ENCODE results near the gene CD48. TPM values are rescaled to one million over a fixed set of nuclear protein-coding genes. Genes with fewer than 3 reads are reported as not detected.

The CD48 gene
- total RNA-seq, 1 donor from 2014 or later, result 26.3 TPM

DNA sequence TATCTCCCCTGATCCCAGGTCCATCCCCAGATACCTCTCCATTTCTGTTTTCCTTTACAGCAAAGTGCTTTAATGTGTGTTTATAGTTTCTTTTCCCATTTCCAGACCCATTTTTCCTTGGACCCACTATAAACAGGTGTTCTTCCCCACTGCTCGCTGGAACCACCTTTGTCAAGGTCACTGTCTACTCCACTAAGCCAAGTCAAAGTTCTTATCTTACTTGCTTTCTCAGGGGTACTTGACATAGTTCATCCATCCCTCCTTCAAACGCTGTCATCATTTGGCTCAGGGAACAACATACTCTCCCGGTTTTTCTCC lies 73.1 kb downstream of the CD48 start:
- H3K27me3 ChIP-seq (ENCODE audit: low read depth), result no peaks in the 10 kb centered on the region
- no peak for ATAC-seq
- no peak overlapping the region for H3K27ac ChIP-seq
- H3K4me3 ChIP-seq, result no peak overlapping the region
- no peaks in the 10 kb centered on the region for H3K36me3 ChIP-seq
- TF ChIP-seq, protein P1, sequence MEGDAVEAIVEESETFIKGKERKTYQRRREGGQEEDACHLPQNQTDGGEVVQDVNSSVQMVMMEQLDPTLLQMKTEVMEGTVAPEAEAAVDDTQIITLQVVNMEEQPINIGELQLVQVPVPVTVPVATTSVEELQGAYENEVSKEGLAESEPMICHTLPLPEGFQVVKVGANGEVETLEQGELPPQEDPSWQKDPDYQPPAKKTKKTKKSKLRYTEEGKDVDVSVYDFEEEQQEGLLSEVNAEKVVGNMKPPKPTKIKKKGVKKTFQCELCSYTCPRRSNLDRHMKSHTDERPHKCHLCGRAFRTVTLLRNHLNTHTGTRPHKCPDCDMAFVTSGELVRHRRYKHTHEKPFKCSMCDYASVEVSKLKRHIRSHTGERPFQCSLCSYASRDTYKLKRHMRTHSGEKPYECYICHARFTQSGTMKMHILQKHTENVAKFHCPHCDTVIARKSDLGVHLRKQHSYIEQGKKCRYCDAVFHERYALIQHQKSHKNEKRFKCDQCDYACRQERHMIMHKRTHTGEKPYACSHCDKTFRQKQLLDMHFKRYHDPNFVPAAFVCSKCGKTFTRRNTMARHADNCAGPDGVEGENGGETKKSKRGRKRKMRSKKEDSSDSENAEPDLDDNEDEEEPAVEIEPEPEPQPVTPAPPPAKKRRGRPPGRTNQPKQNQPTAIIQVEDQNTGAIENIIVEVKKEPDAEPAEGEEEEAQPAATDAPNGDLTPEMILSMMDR (IDR thresholded peaks at IDR 0.05), result no peak
- intact Hi-C loops (cut with DNase I), result no loop called here
- H3K4me1 ChIP-seq, result peaks cover 17% of the 10 kb centered on the region
- no peaks in the 10 kb centered on the region for H3K9me3 ChIP-seq
- no peak for DNase-seq

DNA sequence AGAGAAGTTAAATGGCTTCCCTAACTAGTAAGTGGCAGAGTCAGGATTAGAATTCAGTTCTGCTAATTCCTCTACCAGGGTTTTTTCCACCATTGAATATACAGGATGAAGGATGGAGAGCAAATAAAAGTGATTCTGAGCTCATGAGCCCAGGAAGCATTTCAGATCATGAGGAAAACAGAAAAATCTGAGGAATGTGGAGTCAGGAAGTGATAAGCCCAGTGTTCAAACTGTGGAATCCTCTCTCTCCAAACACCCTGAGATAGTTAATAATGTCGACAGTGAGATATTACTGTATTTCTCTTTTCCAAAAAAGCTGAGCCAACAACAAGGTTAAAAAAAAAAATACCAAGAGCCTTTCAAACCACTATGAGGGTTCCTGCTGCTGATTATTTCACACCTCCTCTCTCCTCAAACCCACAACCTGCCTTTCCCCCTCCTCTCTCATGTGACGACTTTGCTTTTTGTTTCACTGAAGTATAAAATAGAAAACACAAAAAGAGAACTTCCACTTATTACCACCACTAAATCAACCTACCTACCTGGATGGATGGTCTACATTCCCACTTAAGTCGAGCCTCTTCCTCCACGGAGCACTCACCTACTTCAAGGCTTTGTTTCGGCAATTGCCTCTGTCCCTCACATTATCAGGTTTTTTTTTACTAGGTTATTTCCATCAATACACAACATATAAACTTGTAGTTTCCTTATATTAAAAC lies 73.6 kb downstream of the CD48 start:
- no peak overlapping the region for H3K4me3 ChIP-seq
- TF ChIP-seq, protein P1 (IDR thresholded peaks at IDR 0.05), result no peak
- no peaks in the 10 kb centered on the region for H3K27me3 ChIP-seq (ENCODE audit: low read depth)
- H3K36me3 ChIP-seq, result no peaks in the 10 kb centered on the region
- no peaks in the 10 kb centered on the region for H3K9me3 ChIP-seq
- ATAC-seq (peak in 1 of 2 donors; percentile 42), DNase-seq (no peak)
- intact Hi-C loops (cut with DNase I), result no loop called here
- H3K4me1 ChIP-seq, result peaks cover 17% of the 10 kb centered on the region
- H3K27ac ChIP-seq, result no peak overlapping the region

DNA sequence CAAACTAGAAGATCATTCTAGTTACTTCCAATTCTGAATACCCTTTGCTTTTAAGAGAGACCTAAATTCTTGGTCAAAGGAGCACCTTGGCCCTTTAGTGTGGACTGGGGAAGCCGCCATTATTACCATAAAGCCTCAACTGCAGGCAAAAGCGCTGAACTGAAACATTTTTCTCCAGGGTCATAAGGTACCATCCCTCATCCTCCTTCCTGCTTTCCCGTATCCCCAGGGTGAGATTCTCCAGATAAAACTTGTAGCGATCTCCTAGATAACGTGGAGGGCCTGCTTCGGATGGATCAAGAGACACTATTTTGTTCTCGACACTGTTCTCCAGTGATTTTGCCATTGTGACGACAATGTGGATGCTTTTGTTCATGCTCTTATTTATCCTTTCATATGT lies 74.6 kb downstream of the CD48 start:
- H3K9me3 ChIP-seq, result no peaks in the 10 kb centered on the region
- intact Hi-C loops (cut with DNase I), result no loop called here
- no peak overlapping the region for H3K27ac ChIP-seq

DNA sequence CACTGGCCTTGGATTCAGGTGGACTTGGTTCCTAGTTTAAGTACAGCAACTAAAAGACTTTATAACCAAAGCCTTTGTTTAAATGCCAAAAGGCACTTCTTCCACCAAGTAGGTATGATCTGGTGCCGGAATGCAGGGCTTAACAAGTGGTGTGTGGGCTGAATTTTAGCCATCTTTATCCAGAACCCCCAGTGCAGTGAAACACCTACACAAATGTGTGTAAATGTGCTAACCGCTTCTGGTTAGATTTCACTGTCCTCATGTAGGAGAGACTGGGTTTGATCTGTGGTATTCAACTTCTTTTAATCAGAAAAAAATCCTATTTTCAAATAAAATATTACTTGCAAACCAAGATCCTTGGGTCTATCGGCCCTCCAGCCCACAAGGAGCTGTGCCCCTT lies 75.1 kb downstream of the CD48 start:
- no peak overlapping the region for H3K4me3 ChIP-seq
- H3K27ac ChIP-seq, result no peak overlapping the region
- ATAC-seq, result no peak
- no peaks in the 10 kb centered on the region for H3K27me3 ChIP-seq (ENCODE audit: low read depth)
- H3K36me3 ChIP-seq, result no peaks in the 10 kb centered on the region
- intact Hi-C loops (cut with DNase I), result no loop called here
- peaks cover 17% of the 10 kb centered on the region for H3K4me1 ChIP-seq
- TF ChIP-seq, protein P1 (IDR thresholded peaks at IDR 0.05), result no peak
- DNase-seq, result no peak
- no peaks in the 10 kb centered on the region for H3K9me3 ChIP-seq

More for the DNA sequence above, 74.6 kb downstream of the CD48 start:
- Histone ChIP-seq H3K27me3 (ENCODE audit: low read depth) (no peaks in the 10 kb centered on the region), H3K4me3 (no peak overlapping the region), H3K36me3 (no peaks in the 10 kb centered on the region), H3K4me1 (peaks cover 17% of the 10 kb centered on the region)
- no peak for DNase-seq
- TF ChIP-seq, protein P1 (IDR thresholded peaks at IDR 0.05), result no peak
- ATAC-seq, result no peak

DNA sequence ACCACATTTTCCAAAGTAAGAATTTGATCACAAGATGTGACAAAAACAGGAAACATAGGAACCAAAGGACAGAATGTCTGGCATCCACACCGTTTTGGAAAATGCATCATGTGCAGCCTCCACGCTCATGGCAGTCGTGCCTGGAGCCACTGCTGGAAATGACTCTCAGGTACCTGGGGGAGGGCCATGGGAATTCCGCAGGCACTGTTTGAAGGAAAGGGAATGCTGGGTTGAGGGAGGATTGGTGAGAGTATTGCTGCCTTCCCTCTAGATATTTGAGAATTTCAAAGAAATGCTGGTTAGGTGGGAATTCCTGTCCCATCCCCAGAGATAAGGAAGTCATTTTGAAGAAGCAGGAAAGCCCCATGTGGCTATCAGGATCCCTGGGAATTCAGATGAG lies 75.5 kb downstream of the CD48 start:
- intact Hi-C loops (cut with DNase I), result no loop called here
- no peaks in the 10 kb centered on the region for H3K27me3 ChIP-seq (ENCODE audit: low read depth)

More for the DNA sequence above, 75.5 kb downstream of the CD48 start:
- Histone ChIP-seq H3K9me3 (no peaks in the 10 kb centered on the region), H3K36me3 (no peaks in the 10 kb centered on the region), H3K4me1 (peaks cover 20% of the 10 kb centered on the region), H3K4me3 (no peak overlapping the region), H3K27ac (no peak overlapping the region)
- DNase-seq (no peak), ATAC-seq (no peak)
- TF ChIP-seq, protein P1 (IDR thresholded peaks at IDR 0.05), result no peak
